Trophoblast cell (in vitro differentiated cells and primary cell): ENCODE results near the gene TENM3.

ENCODE experiments used
- DNase-seq, 2 donors: peaks; one replicate each; pipeline ENCODE4 v3.0.0-alpha.2; 2016
- H2AFZ ChIP-seq: 2 replicates; pipeline ENCODE4 v1.6.1; 2013; ENCODE audit warnings: low read length, moderate library complexity, mild to moderate bottlenecking; ENCODE audit not compliant: insufficient read depth, poor library complexity
- H2AK5ac ChIP-seq: 2 replicates; pipeline ENCODE4 v1.6.1; 2013; ENCODE audit warnings: mild to moderate bottlenecking, low read length
- H2BK120ac ChIP-seq: 2 replicates; pipeline ENCODE4 v1.6.1; 2013; ENCODE audit warnings: low read length, mild to moderate bottlenecking, moderate library complexity; ENCODE audit not compliant: insufficient read depth, poor library complexity
- H2BK12ac ChIP-seq: 2 replicates; pipeline ENCODE4 v1.6.1; 2013; ENCODE audit warnings: mild to moderate bottlenecking, low read length, moderate library complexity
- H2BK5ac ChIP-seq: 2 replicates; pipeline ENCODE4 v1.6.1; 2013; ENCODE audit warnings: low read length, low read depth, moderate library complexity, mild to moderate bottlenecking; ENCODE audit not compliant: poor library complexity
- H3K14ac ChIP-seq: 2 replicates; pipeline ENCODE4 v1.6.1; 2013; ENCODE audit warnings: mild to moderate bottlenecking, low read length
- H3K18ac ChIP-seq: 2 replicates; pipeline ENCODE4 v1.6.1; 2013; ENCODE audit warnings: mild to moderate bottlenecking, low read length
- H3K23ac ChIP-seq: 2 replicates; pipeline ENCODE4 v1.6.1; 2013; ENCODE audit warnings: low read length
- H3K27ac ChIP-seq: 2 replicates; pipeline ENCODE4 v1.5.1; 2013; ENCODE audit warnings: low read depth, mild to moderate bottlenecking, inconsistent platforms, low read length, moderate library complexity
- H3K27me3 ChIP-seq: 2 replicates; pipeline ENCODE4 v1.6.1; 2013; ENCODE audit warnings: inconsistent platforms, mild to moderate bottlenecking, low read length, moderate library complexity; ENCODE audit not compliant: insufficient read depth
- H3K36me3 ChIP-seq, 2 experiments: 1 replicate in 1 of 2; 2 replicates in 1 of 2; pipeline ENCODE4 v1.6.1; 2013; ENCODE audit warnings: low read length in 2 of 2, mild to moderate bottlenecking in 2 of 2, moderate library complexity in 1 of 2; ENCODE audit not compliant: insufficient read depth in 2 of 2, control insufficient read depth in 1 of 2
- H3K4ac ChIP-seq: 2 replicates; pipeline ENCODE4 v1.6.1; 2013; ENCODE audit warnings: low read depth, mild to moderate bottlenecking, low read length, moderate library complexity
- H3K4me1 ChIP-seq, 2 experiments: 1 replicate in 1 of 2; 2 replicates in 1 of 2; pipeline ENCODE4 v1.6.1; 2013; ENCODE audit warnings: low read length in 2 of 2, mild to moderate bottlenecking in 2 of 2, moderate library complexity in 1 of 2; ENCODE audit not compliant: insufficient read depth in 2 of 2, control insufficient read depth in 1 of 2
- H3K4me2 ChIP-seq: 2 replicates; pipeline ENCODE4 v1.6.1; 2013; ENCODE audit warnings: inconsistent platforms, mild to moderate bottlenecking, low read length, moderate library complexity
- H3K4me3 ChIP-seq: 2 replicates; pipeline ENCODE4 v1.5.1; 2013; ENCODE audit warnings: mild to moderate bottlenecking, low read depth, low read length, inconsistent platforms
- H3K79me1 ChIP-seq: one replicate; pipeline ENCODE4 v1.6.1; 2013; ENCODE audit warnings: low read length
- H3K79me2 ChIP-seq: 2 replicates; pipeline ENCODE4 v1.6.1; 2013; ENCODE audit warnings: low read length, mild to moderate bottlenecking; ENCODE audit not compliant: control insufficient read depth, insufficient read depth, poor library complexity
- H3K9ac ChIP-seq: 2 replicates; pipeline ENCODE4 v1.6.1; 2013; ENCODE audit warnings: mild to moderate bottlenecking, low read length
- H3K9me3 ChIP-seq: 2 replicates; pipeline ENCODE4 v1.6.1; 2013; ENCODE audit warnings: low read depth, mild to moderate bottlenecking, control low read depth, inconsistent platforms, low read length; ENCODE audit not compliant: insufficient read depth
- H4K12ac ChIP-seq: 2 replicates; pipeline ENCODE4 v1.6.1; 2013; ENCODE audit warnings: low read depth, mild to moderate bottlenecking, low read length, moderate library complexity
- H4K8ac ChIP-seq: 2 replicates; pipeline ENCODE4 v1.6.1; 2013; ENCODE audit warnings: low read depth, mild to moderate bottlenecking, low read length, moderate library complexity
- H4K91ac ChIP-seq: one replicate; pipeline ENCODE4 v1.6.1; 2013; ENCODE audit warnings: low read depth, mild to moderate bottlenecking, low read length, moderate library complexity
- whole genome bisulfite sequencing: extraction: QIAGEN DNeasy Blood & Tissue Kit; methylation state at CpG from one replicate; pipeline ENCODE4 v1.1.7; 2013; ENCODE audit warnings: missing lambda C conversion rate; ENCODE audit not compliant: insufficient read length, insufficient coverage; ENCODE audit errors: extremely low coverage; 5-methylcytosine and 5-hydroxymethylcytosine counted together

The TENM3 gene

DNA sequence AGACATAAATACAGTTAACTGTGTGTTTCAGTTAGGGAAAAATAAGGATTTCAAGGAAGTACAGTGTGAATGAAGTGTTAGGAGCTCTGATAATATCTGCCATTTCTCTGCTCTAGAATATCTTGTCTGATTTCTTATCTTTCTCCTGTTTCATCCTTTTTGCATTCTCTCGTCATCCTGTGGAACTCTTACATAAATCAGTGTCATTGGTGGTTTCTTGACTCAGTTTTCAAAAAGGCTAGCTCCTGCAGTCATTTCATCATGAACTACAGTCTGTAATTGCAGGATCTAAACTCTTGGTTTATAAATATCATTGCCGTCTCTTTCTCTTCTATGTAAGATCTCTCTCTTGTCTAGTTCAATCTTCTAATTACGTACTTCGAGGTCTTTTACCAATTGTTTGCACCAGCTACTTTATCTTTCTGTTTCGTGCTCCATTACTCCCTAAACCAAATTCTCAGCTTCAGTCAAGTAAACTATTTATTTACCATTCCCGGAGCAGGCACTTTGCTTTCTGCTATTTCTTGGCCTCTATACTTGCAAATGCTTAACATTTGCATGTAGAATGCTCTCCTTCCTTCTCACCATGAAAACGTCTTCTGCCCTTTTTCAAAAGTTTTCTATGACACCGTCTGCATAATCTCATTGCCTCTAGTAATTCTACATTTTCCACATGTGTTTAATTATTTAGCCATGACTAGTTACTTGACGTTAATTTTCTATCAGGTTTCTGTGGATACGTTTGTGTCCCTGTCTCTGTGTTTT, 294.0 kb downstream of the TENM3 start:
- Histone ChIP-seq H4K91ac (no peak overlapping the region), H3K27ac (no peak overlapping the region), H2AFZ (no peak overlapping the region), H3K4ac (no peak overlapping the region), H3K14ac (no peak overlapping the region), H2AK5ac (no peak overlapping the region), H3K9ac (no peak overlapping the region), H3K18ac (no peak overlapping the region), H2BK120ac (no peak overlapping the region), H3K27me3 (no peaks in the 10 kb centered on the region), H3K4me3 (no peak overlapping the region), H2BK12ac (no peak overlapping the region), H4K8ac (no peak overlapping the region), H3K79me1 (no peaks in the 10 kb centered on the region), H2BK5ac (no peak overlapping the region), H3K79me2 (no peaks in the 10 kb centered on the region), H4K12ac (no peak overlapping the region), H3K4me1 (no peaks in the 10 kb centered on the region), H3K36me3 (peaks cover 0 to 1% of the 10 kb centered on the region in 2 experiments), H3K23ac (no peak overlapping the region), H3K4me2 (no peak overlapping the region), H3K9me3 (no peaks in the 10 kb centered on the region)
- peak in 1 of 2 donors; percentile 61 for DNase-seq
- no CpG with 5 or more reads among the region's 10 CpGs for WGBS

DNA sequence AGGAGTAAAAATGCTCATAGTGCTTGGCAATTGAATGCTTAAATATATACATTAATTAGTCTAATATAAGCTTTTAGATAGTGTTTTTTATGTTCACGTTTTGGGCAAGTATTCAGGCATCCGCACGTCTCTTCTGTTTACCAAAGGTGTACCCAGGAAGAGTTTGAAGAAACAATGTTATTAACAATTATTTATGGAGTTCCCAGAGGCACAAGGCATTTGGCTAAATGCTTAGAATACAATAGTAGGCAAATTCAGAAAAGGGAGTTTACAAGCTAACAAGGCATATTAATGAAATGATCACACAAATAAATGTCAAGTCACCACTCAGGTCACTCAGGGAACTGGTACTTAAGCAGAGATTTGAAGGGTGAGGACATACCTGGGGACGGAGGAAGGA, 294.8 kb downstream of the TENM3 start:
- Histone ChIP-seq H2AK5ac (no peak overlapping the region), H2AFZ (no peak overlapping the region), H3K4me1 (no peaks in the 10 kb centered on the region), H3K36me3 (peaks cover 0 to 1% of the 10 kb centered on the region in 2 experiments), H4K8ac (no peak overlapping the region), H3K27ac (no peak overlapping the region), H3K14ac (no peak overlapping the region), H3K18ac (no peak overlapping the region), H2BK12ac (no peak overlapping the region), H4K12ac (no peak overlapping the region), H3K79me2 (no peaks in the 10 kb centered on the region), H3K9me3 (no peaks in the 10 kb centered on the region), H3K4ac (no peak overlapping the region), H3K27me3 (no peaks in the 10 kb centered on the region), H3K9ac (no peak overlapping the region), H3K79me1 (no peaks in the 10 kb centered on the region), H3K23ac (no peak overlapping the region), H2BK120ac (no peak overlapping the region), H2BK5ac (no peak overlapping the region), H4K91ac (no peak overlapping the region), H3K4me2 (no peak overlapping the region), H3K4me3 (no peak overlapping the region)
- no peak for DNase-seq
- WGBS = no CpG with 5 or more reads among the region's 4 CpGs

DNA sequence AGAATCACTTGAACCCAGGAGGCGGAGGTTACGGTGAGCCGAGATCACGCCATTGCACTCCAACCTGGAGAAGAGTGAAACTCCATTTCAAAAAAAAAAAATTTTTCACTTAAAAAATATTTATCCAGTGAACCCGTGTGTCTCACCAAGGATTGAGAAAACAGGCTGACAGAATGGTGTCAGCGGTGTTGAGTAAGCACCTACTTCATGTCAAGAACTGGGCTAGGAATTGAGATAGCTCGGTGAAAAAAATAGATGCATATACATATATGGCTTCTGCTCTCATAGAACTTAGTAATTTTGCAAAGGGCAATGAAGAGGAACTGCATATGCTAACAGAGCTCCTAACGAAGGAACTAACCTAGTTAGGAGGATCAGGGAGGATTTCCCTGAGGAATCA, 297.3 kb downstream of the TENM3 start:
- Histone ChIP-seq H4K12ac (no peak overlapping the region), H3K27ac (no peak overlapping the region), H2BK120ac (no peak overlapping the region), H3K9ac (no peak overlapping the region), H3K36me3 (peaks cover 0 to 1% of the 10 kb centered on the region in 2 experiments), H2AK5ac (no peak overlapping the region), H2AFZ (no peak overlapping the region), H3K79me2 (no peaks in the 10 kb centered on the region), H3K4me1 (no peaks in the 10 kb centered on the region), H2BK5ac (no peak overlapping the region), H3K9me3 (no peaks in the 10 kb centered on the region), H3K14ac (no peak overlapping the region), H3K4me3 (no peak overlapping the region), H3K18ac (no peak overlapping the region), H3K4me2 (no peak overlapping the region), H3K27me3 (no peaks in the 10 kb centered on the region), H4K91ac (no peak overlapping the region), H4K8ac (no peak overlapping the region), H3K4ac (no peak overlapping the region), H3K79me1 (no peaks in the 10 kb centered on the region), H2BK12ac (no peak overlapping the region), H3K23ac (no peak overlapping the region)
- DNase-seq = no peak
- WGBS = no CpG with 5 or more reads among the region's 8 CpGs

DNA sequence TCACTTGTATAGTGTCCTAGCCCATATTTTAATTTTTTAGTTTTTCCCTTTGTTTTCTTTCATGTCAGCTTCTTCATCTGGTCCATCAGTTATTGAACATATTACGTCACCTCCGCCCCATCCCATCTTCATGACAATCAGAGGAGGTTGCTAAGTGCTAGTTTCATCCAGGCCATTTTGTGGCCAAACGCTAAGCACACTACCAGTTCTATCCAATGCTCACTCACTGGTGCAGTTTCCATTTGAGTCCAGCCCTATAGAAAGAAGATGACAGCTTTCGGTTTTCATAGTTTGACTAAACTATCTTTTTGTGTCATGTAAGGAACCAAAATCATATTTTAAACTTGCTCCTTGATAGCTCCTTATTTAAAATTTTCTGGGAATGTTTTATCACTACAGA, 304.2 kb downstream of the TENM3 start:
- no peak overlapping the region for H4K91ac ChIP-seq

More for the DNA sequence above, 304.2 kb downstream of the TENM3 start:
- Histone ChIP-seq H3K4me3 (no peak overlapping the region), H4K12ac (no peak overlapping the region), H3K9ac (no peak overlapping the region), H2AFZ (no peak overlapping the region), H3K14ac (no peak overlapping the region), H2BK5ac (no peak overlapping the region), H4K8ac (no peak overlapping the region), H3K9me3 (no peaks in the 10 kb centered on the region), H2BK120ac (no peak overlapping the region), H3K23ac (no peak overlapping the region), H3K36me3 (no peaks in the 10 kb centered on the region), H2BK12ac (no peak overlapping the region), H3K79me2 (no peaks in the 10 kb centered on the region), H3K4me2 (no peak overlapping the region), H3K4me1 (peaks cover 0 to 1% of the 10 kb centered on the region in 2 experiments), H3K79me1 (no peaks in the 10 kb centered on the region), H3K27me3 (no peaks in the 10 kb centered on the region), H3K18ac (no peak overlapping the region), H3K4ac (no peak overlapping the region), H3K27ac (no peak overlapping the region), H2AK5ac (no peak overlapping the region)
- WGBS = no CpG with 5 or more reads among the region's 4 CpGs
- DNase-seq = no peak
